Measurements from ENCODE around the gene CHD6. TPM values are rescaled to one million over a fixed set of nuclear protein-coding genes. Genes with fewer than 3 reads are reported as not detected.

CHD6 gene
- total and polyA plus RNA-seq, 2 experiments from 2014 or later = 41.0 to 158 TPM

GRCh38 chr20:41497186-41497895, 120.8 kb downstream of the CHD6 start (continued):
- TF ChIP-seq ETS1 (IDR thresholded peaks at IDR 0.05) = no peak
- TF ChIP-seq ZNF331 (CRISPR knock-in tag; IDR thresholded peaks at IDR 0.05; ENCODE audit: low read depth) = no peak
- TF ChIP-seq ZNF462 (CRISPR knock-in tag; IDR thresholded peaks at IDR 0.05) = no peak
- TF ChIP-seq NANOG (IDR thresholded peaks at IDR 0.05; ENCODE audit: borderline replicate concordance) = no peak
- no peak for TF ChIP-seq ZNF114 (CRISPR knock-in tag; IDR thresholded peaks at IDR 0.05)
- TF ChIP-seq CREB1 (CRISPR knock-in tag; IDR thresholded peaks at IDR 0.05; ENCODE audit: low read depth) = no peak
- no peak for TF ChIP-seq JUNB (IDR thresholded peaks at IDR 0.05; ENCODE audit: unreplicated experiment)

GRCh38 chr20:41494451-41494850, 123.7 kb downstream of the CHD6 start:
- ATAC-seq = no peak
- Histone ChIP-seq H3K36me3 (ENCODE audit: insufficient read depth) (peaks cover 30% of the 10 kb centered on the region), H3K4me3 (no peak overlapping the region), H3K79me2 (replicated peaks; ENCODE audit: insufficient read depth) (no peaks in the 10 kb centered on the region), H3K9me2 (ENCODE audit: insufficient read depth) (no peaks in the 10 kb centered on the region), H3K4me2 (no peak overlapping the region), H3K27me3 (ENCODE audit: insufficient read depth) (no peaks in the 10 kb centered on the region), H3K27ac (ENCODE audit: low read depth) (no peak overlapping the region), H2AFZ (no peak overlapping the region), H4K20me1 (replicated peaks; ENCODE audit: insufficient read depth) (peaks cover 3% of the 10 kb centered on the region; the same call in 1 of the 2 replicates), H3K4me1 (ENCODE audit: insufficient read depth) (no peaks in the 10 kb centered on the region), H3F3A (replicated peaks; ENCODE audit: low read depth) (no peaks in the 10 kb centered on the region)
- no peaks in the 10 kb centered on the region for H3K27me3 Mint-ChIP-seq (ENCODE audit: insufficient read depth, low read depth, poor library complexity)
- H3K36me3 Mint-ChIP-seq (ENCODE audit: low read depth) = peaks cover 48% of the 10 kb centered on the region
- no peak overlapping the region for H3K27ac Mint-ChIP-seq
- no peak for DNase-seq (ENCODE audit: low spot score)
- H3K4me3 Mint-ChIP-seq = no peak overlapping the region
- no peaks in the 10 kb centered on the region for H3K9me3 Mint-ChIP-seq
- no peaks in the 10 kb centered on the region for H3K4me1 Mint-ChIP-seq
- TF ChIP-seq EZH2 (IDR thresholded peaks at IDR 0.05; ENCODE audit: low read depth, unreplicated experiment) (no peak), ZNF114 (CRISPR knock-in tag; IDR thresholded peaks at IDR 0.05) (no peak), NANOG (IDR thresholded peaks at IDR 0.05; ENCODE audit: borderline replicate concordance) (no peak), STAT1 (IDR thresholded peaks at IDR 0.05; ENCODE audit: unreplicated experiment) (no peak), ZNF331 (CRISPR knock-in tag; IDR thresholded peaks at IDR 0.05; ENCODE audit: low read depth) (no peak), JUNB (IDR thresholded peaks at IDR 0.05; ENCODE audit: unreplicated experiment) (no peak), ETS1 (IDR thresholded peaks at IDR 0.05) (no peak)
